Dedifferentiated amniotic fluid mesenchymal stem cell (primary cell): Measurements from ENCODE around the gene RLN1.
"Not testable (repeated sequence)": the region's sequence is repeated elsewhere in the genome, so short reads cannot be mapped to it uniquely, and the experiment has no call there.

Source experiments
- DNase-seq: peaks from one replicate; pipeline ENCODE4 v3.0.0-alpha.2; 2016; ENCODE audit errors: extremely low spot score

The RLN1 gene, protein sequence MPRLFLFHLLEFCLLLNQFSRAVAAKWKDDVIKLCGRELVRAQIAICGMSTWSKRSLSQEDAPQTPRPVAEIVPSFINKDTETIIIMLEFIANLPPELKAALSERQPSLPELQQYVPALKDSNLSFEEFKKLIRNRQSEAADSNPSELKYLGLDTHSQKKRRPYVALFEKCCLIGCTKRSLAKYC

DNA sequence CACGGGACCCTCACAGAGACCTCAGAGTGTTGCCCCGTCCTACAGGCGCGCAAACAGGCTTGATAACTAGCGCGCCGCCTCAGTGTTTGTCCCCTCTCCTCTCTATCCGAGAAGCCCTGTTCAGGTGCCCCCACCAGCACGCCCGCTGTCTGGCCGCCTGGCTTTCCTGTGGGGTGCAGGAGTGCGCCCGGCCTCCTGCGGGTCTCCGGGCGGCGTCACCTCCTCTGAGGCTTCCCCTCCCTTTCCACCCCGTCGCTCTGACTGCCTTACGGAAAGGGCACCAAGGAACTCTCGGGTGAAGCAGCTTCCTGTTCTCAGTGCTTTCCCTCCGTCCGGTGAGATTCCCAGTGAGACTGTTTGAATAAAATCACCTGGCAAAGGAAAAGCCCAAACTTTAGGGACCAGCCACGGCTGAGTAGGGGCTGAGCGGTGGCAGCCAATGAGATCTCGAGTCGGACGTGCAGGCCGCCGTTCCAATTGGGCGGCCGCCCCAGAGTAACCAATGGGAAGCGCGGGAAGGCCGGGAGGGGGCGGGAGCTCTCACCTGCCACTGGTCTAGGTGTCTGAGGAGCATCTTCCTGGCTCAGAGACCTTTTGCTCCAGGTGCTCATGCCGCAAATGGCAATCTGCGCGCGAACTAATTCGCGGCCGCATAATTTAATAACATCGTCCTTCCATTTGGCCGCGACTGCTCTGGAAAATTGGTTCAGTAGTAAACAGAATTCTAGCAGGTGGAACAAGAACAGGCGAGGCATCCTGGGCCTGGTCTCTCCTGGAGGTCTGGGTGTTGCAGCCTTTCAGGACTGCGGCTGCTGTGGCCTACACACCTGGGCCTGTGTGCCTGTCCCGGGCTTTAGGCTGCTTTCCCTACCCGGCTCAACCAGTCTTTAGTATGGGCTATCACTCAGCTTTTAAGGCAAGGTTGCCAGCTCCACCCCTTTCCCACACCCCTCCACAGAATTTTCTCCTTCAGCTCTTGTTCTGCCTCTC, at the start of gene RLN1:
Gene RLN1, minus strand, starts transcription at position 885 of the 990 bp plus-strand sequence. Its CDS starts 130 bp downstream, at position 755.
- DNase-seq = not testable (repeated sequence)

DNA sequence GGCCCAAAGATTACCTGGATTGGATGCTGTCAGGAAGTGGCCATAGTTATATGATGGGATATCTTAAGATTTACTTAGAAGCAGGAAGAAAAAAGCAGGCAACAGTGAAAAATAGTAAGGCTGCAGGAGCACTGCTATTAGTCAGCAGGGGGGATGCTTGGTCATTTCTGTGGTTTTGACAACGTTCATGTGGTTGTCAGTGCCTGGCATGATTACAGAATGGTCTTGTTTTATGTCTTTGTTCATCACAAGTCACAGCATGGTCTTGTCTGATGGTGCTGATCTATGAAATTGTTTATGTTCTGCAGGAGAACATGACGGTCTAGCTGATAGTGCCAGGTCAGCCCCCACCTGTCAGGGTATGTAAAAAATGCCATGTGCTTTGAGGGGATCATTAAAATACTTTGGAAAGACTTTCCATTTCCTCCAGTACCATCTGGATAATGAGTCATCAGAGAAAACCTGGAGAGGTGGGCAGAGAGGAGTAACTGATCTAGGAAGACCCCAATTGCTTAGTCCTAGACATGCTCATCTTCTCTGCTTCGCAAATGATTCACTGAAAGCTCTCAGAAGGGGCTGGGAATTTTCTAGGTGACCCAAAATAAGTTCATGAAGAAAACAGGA, 49.5 kb upstream of the RLN1 start:
- DNase-seq = peak; percentile 17

DNA sequence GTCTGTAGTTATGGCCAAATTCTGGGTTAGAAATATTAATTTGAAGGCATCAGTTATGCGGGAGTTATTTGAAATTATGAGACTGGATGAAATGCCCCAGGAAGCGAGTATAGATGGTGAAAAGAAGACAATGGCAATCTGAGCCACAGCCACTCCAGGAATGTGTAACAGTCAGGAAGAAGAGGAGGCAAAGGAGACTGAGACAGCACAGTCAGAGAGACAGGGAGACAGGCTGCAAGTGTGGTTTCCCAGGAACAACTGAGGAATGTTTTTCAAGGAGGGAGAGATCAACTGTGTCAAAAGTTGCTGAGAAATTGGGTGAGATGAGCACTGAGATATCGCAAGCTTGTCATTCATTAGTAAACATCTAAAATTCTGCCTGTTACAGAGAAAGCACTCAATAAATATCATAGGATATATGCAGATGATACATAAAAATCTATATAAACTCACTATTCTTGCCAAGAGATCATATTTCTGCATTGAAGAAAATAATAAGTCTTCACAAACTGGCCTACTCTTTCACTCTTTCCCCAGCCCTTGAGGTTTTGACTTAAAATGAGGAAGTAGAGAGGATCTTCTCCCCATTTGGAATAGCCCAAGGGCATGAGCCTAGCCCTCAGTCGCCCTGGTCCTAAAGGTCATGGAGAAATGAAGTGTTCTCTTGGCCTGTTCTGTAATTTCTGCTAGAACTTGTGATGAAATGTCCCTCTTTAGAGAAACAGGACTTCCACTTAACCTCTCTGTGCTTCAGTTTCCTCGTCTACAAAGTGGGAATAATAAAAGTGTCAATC, 48.5 kb upstream of the RLN1 start:
- no peak for DNase-seq

DNA sequence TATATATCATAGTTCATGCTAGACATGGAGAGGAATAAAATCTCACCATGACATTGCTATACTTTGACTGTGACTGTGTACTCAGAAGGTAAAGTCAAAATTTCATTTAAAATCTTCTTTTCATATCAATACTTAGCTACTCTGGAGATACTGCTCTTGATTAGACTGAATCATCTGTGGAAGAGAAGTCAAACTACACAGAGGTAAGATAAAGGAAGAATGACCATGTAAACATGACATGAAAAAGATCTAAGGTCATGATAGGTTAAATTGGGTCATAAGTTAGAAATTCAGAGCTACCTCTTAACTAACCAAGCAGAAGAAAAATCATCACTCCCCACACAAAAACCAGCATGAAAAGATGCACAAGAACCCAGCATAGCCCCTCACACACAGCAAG, 44.8 kb upstream of the RLN1 start:
- DNase-seq = no peak

DNA sequence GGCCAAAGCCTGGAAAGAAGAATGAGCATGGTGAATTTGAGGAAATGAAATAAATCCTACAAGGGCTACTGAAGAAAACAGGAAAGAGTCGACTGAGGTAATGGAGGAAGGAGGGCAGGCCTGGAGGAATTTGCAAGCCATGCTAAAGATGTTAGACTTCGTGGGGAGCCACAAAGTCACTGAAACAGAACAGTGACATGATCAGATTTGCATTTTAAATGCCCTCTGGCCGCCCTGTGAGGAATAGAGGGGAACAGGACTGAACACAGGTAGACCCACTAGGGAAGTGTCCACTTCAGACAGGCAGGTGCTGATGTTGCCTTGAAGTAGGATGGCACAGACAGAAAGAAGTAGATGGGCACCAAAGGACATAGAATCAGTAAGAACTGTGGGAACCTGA, 42.8 kb upstream of the RLN1 start:
- DNase-seq = no peak

DNA sequence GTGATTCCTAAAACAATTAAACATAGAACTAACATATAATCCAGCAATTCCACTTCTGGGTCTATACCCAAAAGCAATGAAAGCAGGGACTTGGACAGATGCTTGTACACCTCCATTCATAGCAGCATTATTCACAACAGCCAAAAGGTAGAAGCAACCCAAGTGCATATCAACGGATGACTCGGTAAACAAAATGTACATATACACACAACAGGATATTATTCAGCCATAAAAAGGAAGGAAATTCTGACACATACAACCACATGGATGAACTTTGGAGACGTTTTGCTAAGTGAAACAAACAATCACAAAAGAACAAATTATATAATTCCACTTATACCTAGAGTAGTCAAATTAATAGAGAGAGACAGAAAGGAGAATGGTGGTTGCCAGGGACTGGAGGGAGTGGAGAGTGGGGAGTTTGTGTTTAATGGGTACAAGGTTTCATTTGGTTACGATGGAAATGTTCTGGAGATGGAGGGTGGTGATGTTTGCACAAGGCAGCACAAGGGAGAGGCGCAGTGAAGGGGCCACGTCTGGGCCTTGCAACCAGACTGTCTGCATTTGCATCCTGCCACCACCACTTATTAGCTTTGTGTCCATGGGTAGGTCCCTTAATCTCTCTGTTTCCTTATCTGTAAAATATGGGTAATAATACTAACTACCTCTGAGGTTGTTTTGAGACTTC, 36.3 kb upstream of the RLN1 start:
- DNase-seq = no peak

DNA sequence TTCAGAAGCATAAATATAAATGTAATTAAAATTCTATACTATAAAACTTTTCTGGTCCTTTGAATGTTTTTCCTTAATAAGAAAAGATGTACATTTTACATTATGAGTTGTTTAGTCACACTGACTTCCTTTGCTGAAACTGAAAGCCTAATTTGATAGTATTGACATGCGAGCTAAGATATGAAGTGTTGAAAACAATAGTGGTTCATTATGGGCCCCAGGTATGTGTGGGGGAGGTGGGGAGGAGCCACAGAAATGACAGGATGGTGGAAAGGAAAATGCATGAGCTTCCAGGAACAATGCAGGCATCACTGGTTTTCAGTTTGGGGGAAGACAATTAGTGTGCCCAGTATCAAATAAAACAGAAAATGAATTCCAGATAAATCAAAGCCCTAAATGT, 35.4 kb upstream of the RLN1 start:
- no peak for DNase-seq

DNA sequence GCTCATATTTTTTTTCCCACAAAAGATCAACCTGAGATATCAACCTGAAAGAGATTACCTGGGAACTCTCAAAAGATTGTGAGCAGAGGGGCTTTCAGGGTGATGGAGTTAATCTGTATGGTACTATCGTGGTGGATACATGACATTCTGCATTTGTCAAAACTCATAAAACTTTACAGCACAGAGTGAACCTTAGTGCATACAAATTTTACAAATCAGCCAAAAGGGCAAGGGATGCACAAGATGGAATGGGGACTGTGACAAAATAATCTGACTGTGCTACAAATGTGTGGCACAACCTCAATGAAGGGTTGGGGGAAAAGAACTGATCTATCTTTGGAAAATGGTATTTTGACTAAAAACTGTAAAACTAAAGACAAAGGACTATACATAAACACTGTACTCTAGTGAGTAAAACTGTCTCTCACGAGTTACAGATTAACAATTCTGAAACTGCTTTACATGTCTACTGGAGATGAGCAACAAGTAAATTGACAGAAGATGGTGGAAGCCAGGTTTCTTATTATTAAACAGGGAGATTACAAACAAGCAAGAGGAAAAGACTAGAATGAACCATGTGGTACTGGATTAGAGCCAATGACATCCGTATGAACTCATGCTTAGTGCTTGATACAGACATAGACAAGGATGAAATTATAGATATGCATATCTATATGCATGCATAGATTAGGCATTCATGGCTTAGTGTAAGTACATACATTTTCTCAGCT, 24.8 kb upstream of the RLN1 start:
- DNase-seq = no peak

DNA sequence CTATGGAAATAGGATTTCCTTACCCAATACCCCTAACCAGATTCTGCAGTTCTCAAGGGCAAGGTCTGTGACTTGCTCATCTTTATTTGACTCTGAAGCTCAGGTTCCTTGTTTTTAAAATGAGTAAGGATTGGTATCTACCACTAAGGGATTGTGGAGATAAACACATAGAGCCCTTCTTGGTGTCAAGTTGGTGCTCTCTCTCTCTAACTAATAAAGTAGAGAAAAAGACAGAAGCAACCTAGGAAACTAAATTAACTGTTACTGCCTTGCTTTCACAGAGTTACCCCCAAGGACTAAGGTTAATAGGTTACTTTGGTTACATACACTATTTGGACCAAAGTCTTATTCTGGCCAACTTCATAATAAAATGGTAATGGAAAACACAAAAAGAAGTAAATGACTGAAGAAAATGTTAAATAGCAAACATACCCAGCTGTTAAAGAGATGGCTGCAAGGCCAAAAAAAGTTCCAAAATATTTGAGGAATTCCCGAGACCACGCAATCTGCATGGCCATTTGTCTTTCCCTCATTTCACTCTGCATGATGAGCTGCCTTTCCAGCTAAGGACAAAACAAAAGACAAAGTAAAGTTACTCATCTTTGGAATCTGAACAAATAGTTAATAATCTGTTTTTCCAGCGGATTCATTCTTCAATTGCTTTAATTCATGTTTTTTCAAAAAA, 21.8 kb upstream of the RLN1 start:
- no peak for DNase-seq

DNA sequence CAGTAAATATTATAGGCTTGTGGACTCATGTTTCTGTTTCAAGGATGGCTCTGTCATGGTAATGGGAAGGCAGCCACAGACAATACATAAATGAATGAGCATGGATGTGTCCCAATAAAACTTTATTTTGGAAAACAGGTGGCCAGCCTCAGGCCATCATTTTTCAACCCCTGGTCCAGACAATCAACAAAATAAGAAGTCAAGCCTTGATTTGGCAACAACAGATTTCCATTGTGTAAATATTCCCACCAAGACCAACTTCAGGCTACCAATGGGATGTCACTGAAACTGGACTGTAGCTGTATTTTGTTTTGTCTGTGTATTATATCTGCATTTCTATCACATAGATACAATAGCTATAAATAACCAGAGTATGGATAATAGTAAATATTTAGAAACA, 20.7 kb upstream of the RLN1 start:
- no peak for DNase-seq

DNA sequence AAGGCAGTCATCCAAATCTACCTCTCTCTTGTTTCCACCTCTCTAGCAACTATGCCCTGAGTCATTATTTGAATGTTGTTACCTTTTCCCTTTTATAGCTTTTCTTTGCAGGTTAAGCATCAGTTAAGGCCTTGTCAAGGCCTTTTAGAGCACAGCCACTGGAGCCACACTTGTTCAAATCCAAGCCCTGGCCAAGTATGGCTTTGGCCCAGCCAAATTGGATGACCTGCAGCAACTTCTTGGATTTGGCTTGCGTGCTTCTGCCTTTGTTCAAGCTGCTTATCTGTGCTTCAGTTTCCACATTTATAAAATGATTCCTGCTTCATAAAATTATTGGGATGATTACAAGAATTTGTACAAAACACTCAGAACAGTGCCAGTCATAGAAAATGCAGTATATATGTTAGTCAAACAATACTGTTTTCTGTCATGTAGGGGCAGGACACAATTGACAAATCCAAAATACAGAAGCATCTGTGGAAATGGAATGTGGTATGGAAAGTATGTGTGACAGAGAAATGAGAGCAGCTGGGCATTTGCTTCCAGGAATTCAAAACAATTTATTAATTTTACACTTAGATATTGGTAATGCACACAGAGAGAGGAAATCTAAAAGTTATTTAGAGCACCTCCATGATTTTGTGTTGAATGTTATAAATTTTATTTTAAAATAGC, 17.9 kb upstream of the RLN1 start:
- no peak for DNase-seq

DNA sequence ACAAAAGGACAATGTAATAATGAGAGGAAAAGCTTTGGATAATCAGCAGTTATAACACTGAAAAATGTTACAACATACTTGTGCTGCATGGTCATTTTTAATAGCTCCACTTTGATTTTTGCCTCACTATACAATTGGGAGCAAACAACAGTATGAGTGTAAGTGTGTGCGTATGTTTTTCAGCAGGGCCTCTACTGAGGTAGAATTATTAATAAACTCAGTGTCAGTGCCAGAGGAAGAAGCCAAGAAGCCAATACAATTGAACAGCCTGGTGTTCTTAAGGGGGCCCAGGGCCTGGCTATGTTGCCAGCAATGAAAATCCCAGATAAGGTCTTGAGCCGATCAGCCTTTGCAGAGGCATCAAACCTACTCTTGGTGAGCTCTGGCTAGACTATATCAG, 16.1 kb upstream of the RLN1 start:
- DNase-seq = no peak

DNA sequence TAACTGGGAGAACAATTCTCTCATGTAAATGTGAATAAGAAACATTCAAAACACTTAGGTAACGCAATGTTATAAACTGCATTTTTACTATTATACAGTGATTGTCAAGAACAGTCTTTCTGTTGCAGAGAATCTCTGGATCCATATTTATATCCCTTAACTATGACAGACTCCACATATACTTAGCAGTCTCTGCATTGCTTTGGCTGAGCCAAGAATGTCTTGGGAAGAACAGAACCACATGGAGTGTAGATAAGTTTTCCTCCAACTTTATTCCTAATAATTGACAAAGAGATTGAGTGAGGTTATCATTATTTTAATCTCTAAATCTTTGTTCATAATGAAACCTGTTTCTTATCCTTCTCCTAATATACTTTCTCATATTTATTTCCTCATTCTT, 15.6 kb upstream of the RLN1 start:
- no peak for DNase-seq

DNA sequence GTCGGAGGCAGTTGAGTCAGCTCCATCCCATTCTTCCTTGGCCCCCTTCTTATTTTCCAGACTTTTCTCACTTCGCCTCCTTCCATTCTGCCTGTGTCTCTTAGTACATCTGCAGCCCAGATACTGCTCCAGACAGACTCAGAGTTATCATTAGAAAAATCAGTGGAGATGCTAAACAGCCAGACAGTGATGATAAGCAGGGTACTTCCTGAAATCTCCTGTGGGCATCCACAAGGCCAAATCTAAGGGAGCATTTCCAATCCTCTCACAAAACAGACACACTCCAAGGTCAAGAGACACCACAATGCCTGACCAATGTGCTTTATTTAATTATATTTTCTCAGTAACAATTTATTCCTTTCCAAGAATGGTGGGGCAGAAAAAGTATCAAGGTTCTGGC, 14.5 kb upstream of the RLN1 start:
- no peak for DNase-seq

DNA sequence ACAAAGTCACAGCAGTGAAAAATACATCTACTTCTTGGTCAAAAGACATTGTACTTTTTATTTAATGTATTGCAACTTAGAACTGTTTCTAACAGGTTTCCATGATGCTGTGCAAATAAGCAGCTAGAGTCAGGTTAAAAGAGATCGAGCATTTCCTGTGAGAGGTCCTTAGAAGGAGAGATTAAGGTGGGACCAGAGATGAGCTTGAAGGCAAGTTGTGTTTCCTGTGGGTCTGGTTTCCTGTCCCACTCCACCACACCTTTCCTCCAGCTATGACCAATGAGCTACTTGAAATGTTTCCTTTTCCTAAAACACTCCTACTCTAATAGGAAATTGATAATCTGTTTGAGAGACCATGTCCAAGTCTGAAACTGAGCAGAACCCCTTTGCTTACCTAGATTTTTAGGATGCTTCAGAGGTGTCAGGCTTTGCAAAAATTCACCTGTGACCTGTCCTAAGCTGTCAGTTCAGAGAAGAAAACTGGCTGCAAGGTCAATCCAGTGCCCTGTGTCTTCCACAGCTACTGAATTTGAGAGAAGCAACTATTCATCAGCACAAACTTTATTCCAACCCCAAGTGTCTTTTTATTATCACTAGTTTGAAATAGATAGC, 13.1 kb upstream of the RLN1 start:
- DNase-seq = no peak

DNA sequence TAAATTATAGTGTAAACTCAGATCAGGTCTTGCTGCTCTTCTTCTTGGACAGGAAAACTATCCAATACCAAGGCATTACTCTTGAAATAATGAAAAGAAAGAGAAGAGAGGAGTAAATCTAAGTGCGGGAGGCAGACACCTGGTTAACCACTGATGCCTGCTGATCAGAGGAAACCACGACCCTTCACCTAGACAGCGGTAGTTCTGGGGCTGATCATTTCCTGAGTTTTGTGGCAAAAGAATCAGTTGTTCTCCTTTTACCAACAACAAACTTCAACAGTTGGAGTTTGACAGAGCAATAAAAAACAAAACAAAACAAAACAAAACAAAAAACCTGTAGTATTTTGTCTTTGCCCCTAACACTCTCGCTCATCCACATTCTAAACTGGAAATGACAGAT, 3.0 kb downstream of the RLN1 start:
- DNase-seq = no peak

DNA sequence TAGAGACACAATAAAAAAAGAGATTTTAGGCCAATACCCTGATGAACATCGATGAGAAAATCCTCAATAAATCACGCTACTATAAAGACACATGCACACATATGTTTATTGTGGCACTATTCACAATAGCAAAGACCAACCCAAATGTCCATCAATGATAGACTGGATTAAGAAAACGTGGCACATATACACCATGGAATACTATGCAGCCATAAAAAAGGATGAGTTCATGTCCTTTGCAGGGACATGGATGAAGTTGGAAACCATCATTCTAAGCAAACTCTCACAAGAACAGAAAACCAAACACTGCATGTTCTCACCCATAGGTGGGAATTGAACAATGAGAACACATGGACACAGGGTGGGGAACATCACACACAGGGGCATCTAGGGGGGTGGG, 8.4 kb downstream of the RLN1 start:
- DNase-seq = not testable (repeated sequence)

DNA sequence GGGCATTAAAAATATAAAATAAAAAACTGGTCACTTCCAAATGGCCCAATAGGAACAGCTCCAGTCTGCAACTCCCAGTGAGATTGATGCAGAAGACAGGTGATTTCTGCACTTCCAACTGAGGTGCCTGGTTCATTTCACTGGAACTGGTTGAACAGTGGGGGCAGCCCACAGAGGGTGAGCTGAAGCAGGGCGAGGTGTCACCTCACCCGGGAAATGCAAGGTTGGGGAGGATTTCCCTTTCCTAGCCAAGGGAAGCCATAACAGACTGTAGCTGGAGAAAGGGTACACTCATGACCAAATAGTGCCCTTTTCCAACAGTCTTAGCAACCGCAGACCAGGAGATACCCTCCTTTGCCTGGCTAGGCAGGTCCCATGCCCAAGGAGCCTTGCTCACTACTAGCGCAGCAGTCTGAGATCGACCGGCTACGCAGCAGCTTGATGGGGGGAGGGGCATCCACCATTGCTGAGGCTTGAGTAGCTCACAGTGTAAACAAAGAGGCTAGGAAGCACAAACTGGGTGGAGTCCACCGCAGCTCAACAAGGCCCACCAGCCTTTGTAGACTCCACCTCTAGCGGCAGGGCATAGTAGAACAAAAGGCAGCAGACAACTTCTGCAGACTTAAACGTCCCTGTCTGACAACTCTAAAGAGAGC, 12.7 kb downstream of the RLN1 start:
- no peak for DNase-seq

DNA sequence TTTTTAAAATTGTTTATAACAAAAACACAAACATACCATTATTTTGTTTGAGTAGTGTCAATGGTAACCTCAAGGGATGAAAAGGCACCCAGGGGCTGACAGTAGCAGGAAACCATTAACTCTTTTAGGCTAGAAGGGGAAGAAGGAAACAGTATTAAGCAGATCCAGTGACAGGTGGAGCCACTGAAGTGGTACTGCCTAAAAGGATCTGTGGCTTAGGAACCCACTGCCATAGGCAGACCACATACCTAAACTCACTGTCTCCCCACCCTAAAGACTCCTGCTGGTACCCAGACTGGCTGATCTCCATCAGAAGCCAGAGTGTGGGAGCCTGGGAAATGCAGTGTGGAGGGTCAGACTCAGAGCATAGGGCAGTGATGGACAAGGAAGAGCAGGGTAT, 13.5 kb downstream of the RLN1 start:
- no peak for DNase-seq
